RCC 7860 (cell line): ENCODE data around the gene NXPE3.
A peak's percentile ranks its signal among the peaks of the same experiment; 100 is the strongest.

Experiments
- DNase-seq: peaks from one replicate; pipeline ENCODE4 v3.0.0-alpha.2; 2015; ENCODE audit warnings: low spot score
- FAIRE-seq: peaks from 2 replicates; lab custom pipeline; 2012; peaks lifted over from hg19 to GRCh38; lab: Jason Lieb, UNC

NXPE3 gene

GRCh38 chr3:101801174-101801573 lies 22.2 kb downstream of the NXPE3 start:
- FAIRE-seq: no peak

GRCh38 chr3:101802179-101802578 lies 23.2 kb downstream of the NXPE3 start:
- FAIRE-seq (no peak), DNase-seq (no peak)

More at GRCh38 chr3:101801174-101801573, 22.2 kb downstream of the NXPE3 start:
- DNase-seq: no peak

GRCh38 chr3:101803173-101803782 lies 24.3 kb downstream of the NXPE3 start:
- FAIRE-seq: peak; percentile 85
- DNase-seq: peak; percentile 67

GRCh38 chr3:101803939-101804338 lies 24.9 kb downstream of the NXPE3 start:
- FAIRE-seq (no peak), DNase-seq (no peak)

- FAIRE-seq (no peak), DNase-seq (no peak)
Observed at GRCh38 chr3:101806491-101806890, 27.5 kb downstream of the NXPE3 start.

- FAIRE-seq (no peak), DNase-seq (no peak)
Observed at GRCh38 chr3:101807888-101808287, 28.9 kb downstream of the NXPE3 start.

- DNase-seq (peak; percentile 66), FAIRE-seq (peak; percentile 83)
Observed at GRCh38 chr3:101809178-101810021, 30.4 kb downstream of the NXPE3 start.

- peak; percentile 27 for FAIRE-seq
Observed at GRCh38 chr3:101810022-101810418, 31.0 kb downstream of the NXPE3 start.

GRCh38 chr3:101811875-101812274 lies 32.9 kb downstream of the NXPE3 start:
- no peak for DNase-seq
- FAIRE-seq: no peak

More at GRCh38 chr3:101810022-101810418, 31.0 kb downstream of the NXPE3 start:
- DNase-seq: no peak

GRCh38 chr3:101812895-101813294 lies 33.9 kb downstream of the NXPE3 start:
- DNase-seq: no peak
- no peak for FAIRE-seq

- DNase-seq: peak; percentile 37
- FAIRE-seq: peak; percentile 90
Observed at GRCh38 chr3:101813817-101814440, 34.9 kb downstream of the NXPE3 start.

GRCh38 chr3:101814835-101815234 lies 35.8 kb downstream of the NXPE3 start:
- no peak for FAIRE-seq
- DNase-seq: peak; percentile 10

GRCh38 chr3:101816215-101817149 lies 37.5 kb downstream of the NXPE3 start:
- FAIRE-seq (no peak), DNase-seq (no peak)

GRCh38 chr3:101817992-101818391 lies 39.0 kb downstream of the NXPE3 start:
- FAIRE-seq (no peak), DNase-seq (no peak)

GRCh38 chr3:101819649-101820206 lies 40.7 kb downstream of the NXPE3 start:
- DNase-seq (no peak), FAIRE-seq (no peak)

GRCh38 chr3:101821503-101821902 lies 42.5 kb downstream of the NXPE3 start:
- no peak for DNase-seq
- FAIRE-seq: no peak

- DNase-seq: no peak
- no peak for FAIRE-seq
Observed at GRCh38 chr3:101823525-101823924, 44.5 kb downstream of the NXPE3 start.

- DNase-seq (peak; percentile 56), FAIRE-seq (peak; percentile 83)
Observed at GRCh38 chr3:101824702-101825101, 45.7 kb downstream of the NXPE3 start.

- FAIRE-seq (peak; percentile 55), DNase-seq (no peak)
Observed at GRCh38 chr3:101825904-101826445, 47.0 kb downstream of the NXPE3 start.
